HG03175 (cell line): ENCODE data around the gene MOSPD3.
"Not testable (repeated sequence)": the region's sequence is repeated elsewhere in the genome, so short reads cannot be mapped to it uniquely, and the experiment has no call there.

Experiments used
- ATAC-seq: cut with Tn5 transposase; IDR thresholded peaks from one replicate; pipeline ENCODE4 v1.9.1; 2021; ENCODE audit warnings: mild to moderate bottlenecking, moderate library complexity; ENCODE audit not compliant: unreplicated experiment

MOSPD3 gene

GRCh38 chr7:100662194-100662776 is 49.9 kb downstream of the MOSPD3 start:
- not testable (repeated sequence) for ATAC-seq
